A549 (cell line): ENCODE measurements around the gene INPP5B. TPM values are rescaled to one million over a fixed set of nuclear protein-coding genes. Genes with fewer than 3 reads are reported as not detected.
"Not testable (repeated sequence)": the region's sequence is repeated elsewhere in the genome, so short reads cannot be mapped to it uniquely, and the experiment has no call there.

Experiments
- ATAC-seq, 2 experiments: fragments of 200-7000 bp in 1 of 2; fragments of >200 bp in 1 of 2; cut with Nextera tagmentation in 1 of 2; cut with Tn5 transposase in 1 of 2; 3 replicates each; pipeline versions ENCODE4 v1.8.0 to v1.9.1; 2018 to 2020; ENCODE audit warnings: mild to moderate bottlenecking in 1 of 2, moderate library complexity in 1 of 2
- CTCF ChIA-PET: fragments of 300-600 bp; sonication (Branson Sonifier 250); formaldehyde crosslinking; extraction: SDS; loops from one replicate; lab custom pipeline; 2021; ENCODE audit warnings: antibody characterized with exemption, inconsistent platforms; lab: Yijun Ruan, JAX
- POLR2A ChIA-PET: fragments of 350-600 bp; formaldehyde crosslinking; extraction: SDS; loops from one replicate; lab custom pipeline; 2021; ENCODE audit warnings: antibody characterized with exemption, inconsistent platforms; lab: Yijun Ruan, JAX
- DNase-seq, 2 experiments: peaks; one replicate each; pipeline versions ENCODE4 v3.0.0 to v3.0.0-alpha.2; 2011 to 2016; ENCODE audit warnings: low read depth in 1 of 2, low spot score in 1 of 2
- FAIRE-seq: peaks from 2 replicates; lab custom pipeline; 2011; peaks lifted over from hg19 to GRCh38; lab: Jason Lieb, UNC
- H3K27ac ChIP-seq, 2 experiments: fragments of >200 bp; sonication (Bioruptor Twin); formaldehyde crosslinking; 3 replicates each; pipeline ENCODE4 v1.5.1; 2016 to 2017
- H3K4me1 ChIP-seq: fragments of >200 bp; sonication (Bioruptor Twin); formaldehyde crosslinking; 3 replicates; pipeline ENCODE4 v1.6.1; 2016
- H3K4me2 ChIP-seq: fragments of >200 bp; sonication (Bioruptor Twin); formaldehyde crosslinking; 3 replicates; pipeline ENCODE4 v1.6.1; 2016
- H3K4me3 ChIP-seq: fragments of >200 bp; sonication (Bioruptor Twin); formaldehyde crosslinking; 3 replicates; pipeline ENCODE4 v1.5.1; 2016
- H3K9me3 ChIP-seq: fragments of >200 bp; sonication (Bioruptor Twin); formaldehyde crosslinking; 3 replicates; pipeline ENCODE4 v1.6.1; 2016
- ATOH8 ChIP-seq: fragments of 250-450 bp; sonication (Bioruptor Pico); IDR thresholded peaks from 2 replicates; pipeline ENCODE4 v1.5.0; 2020; ENCODE audit warnings: low read depth, mild to moderate bottlenecking, moderate library complexity
- CBX2 ChIP-seq: fragments of 200-600 bp; sonication (generic); IDR thresholded peaks from 2 replicates; pipeline ENCODE4 v1.6.1; 2016; ENCODE audit warnings: low read depth, mild to moderate bottlenecking, borderline replicate concordance
- CEBPB ChIP-seq, 2 experiments: fragments of >200 bp in 1 of 2; sonication (Bioruptor Twin) in 1 of 2; formaldehyde crosslinking in 1 of 2; IDR thresholded peaks; 2 replicates each; pipeline ENCODE4 v1.6.1; 2012 to 2016
- CHD4 ChIP-seq: fragments of 200-600 bp; sonication (generic); IDR thresholded peaks from 2 replicates; pipeline ENCODE4 v1.6.1; 2016; ENCODE audit warnings: antibody characterized with exemption, mild to moderate bottlenecking, borderline replicate concordance
- EHF ChIP-seq: fragments of 250-450 bp; sonication (Bioruptor Pico); IDR thresholded peaks from 2 replicates; pipeline ENCODE4 v1.5.0; 2020; ENCODE audit warnings: mild to moderate bottlenecking
- ESRRA ChIP-seq: fragments of 150-350 bp; IDR thresholded peaks from 2 replicates; pipeline ENCODE4 v1.6.1; 2014; ENCODE audit warnings: mild to moderate bottlenecking, low read length, borderline replicate concordance
- FOSB ChIP-seq: fragments of 250-450 bp; sonication (Bioruptor Pico); IDR thresholded peaks from 2 replicates; pipeline ENCODE4 v1.5.0; 2020; ENCODE audit warnings: mild to moderate bottlenecking, moderate library complexity
- FOSL2 ChIP-seq, 2 experiments: fragments of 450-650 bp in 1 of 2; fragments of >200 bp in 1 of 2; sonication (Bioruptor Twin) in 1 of 2; formaldehyde crosslinking; IDR thresholded peaks; 2 replicates each; pipeline versions ENCODE4 v1.5.0 to v1.6.1; 2016 to 2020; ENCODE audit warnings: mild to moderate bottlenecking in 1 of 2, moderate library complexity in 1 of 2
- HEYL ChIP-seq: fragments of 250-450 bp; sonication (Bioruptor Pico); IDR thresholded peaks from 2 replicates; pipeline ENCODE4 v1.8.0; 2021; ENCODE audit warnings: mild to moderate bottlenecking, moderate library complexity
- NR3C1 ChIP-seq: fragments of >200 bp; sonication (Bioruptor Twin); formaldehyde crosslinking; IDR thresholded peaks from 3 replicates; pipeline ENCODE4 v1.6.1; 2017
- RFX5 ChIP-seq: fragments of 450-650 bp; IDR thresholded peaks from 2 replicates; pipeline ENCODE4 v1.7.1; 2014; ENCODE audit warnings: antibody characterized with exemption, mild to moderate bottlenecking, moderate library complexity
- TFCP2L1 ChIP-seq: fragments of 250-450 bp; sonication (Bioruptor Pico); IDR thresholded peaks from 2 replicates; pipeline ENCODE4 v1.5.0; 2021; ENCODE audit warnings: mild to moderate bottlenecking
- USF2 ChIP-seq: fragments of 450-650 bp; IDR thresholded peaks from 2 replicates; pipeline ENCODE4 v1.6.1; 2014; ENCODE audit warnings: antibody characterized with exemption
- WGBS: methylation state at CpG from one replicate; pipeline ENCODE4 v1.1.6; 2017; ENCODE audit errors: missing lambda C conversion rate; 5-methylcytosine and 5-hydroxymethylcytosine counted together
- polyA plus RNA-seq, 4 experiments: library from polyadenylated mRNA; depleted of rRNA in 3 of 4; stranded (reverse); fragments of >200 nt; fragmentation: RNase III in 1 of 4; extraction: RNeasy Plus Mini Kit Qiagen cat#74134 plus additional on column Dnase treatment in 1 of 4; gene quantifications; 2 replicates in 3 of 4; 3 replicates in 1 of 4; pipeline ENCODE4 v1.2.3, GENCODE V29; 2011 to 2017
- TF ChIP-seq, protein P1 (sequence below): IDR thresholded peaks from 2 replicates; pipeline ENCODE4 v1.6.1; 2012; ENCODE audit warnings: low read depth, borderline replicate concordance
- TF ChIP-seq, protein P2 (sequence below): fragments of >200 bp; sonication (Bioruptor Twin); formaldehyde crosslinking; IDR thresholded peaks from 3 replicates; pipeline ENCODE4 v1.5.1; 2016
- TF ChIP-seq, protein P3 (sequence below): fragments of 200-600 bp; sonication (generic); IDR thresholded peaks from 2 replicates; pipeline ENCODE4 v1.6.1; 2016; ENCODE audit warnings: antibody characterized with exemption, mild to moderate bottlenecking, moderate library complexity

Gene INPP5B
- polyA plus RNA-seq, 2 of the 4 experiments (the other 2 are of a cell fraction) = 4.9 to 11.1 TPM

DNA sequence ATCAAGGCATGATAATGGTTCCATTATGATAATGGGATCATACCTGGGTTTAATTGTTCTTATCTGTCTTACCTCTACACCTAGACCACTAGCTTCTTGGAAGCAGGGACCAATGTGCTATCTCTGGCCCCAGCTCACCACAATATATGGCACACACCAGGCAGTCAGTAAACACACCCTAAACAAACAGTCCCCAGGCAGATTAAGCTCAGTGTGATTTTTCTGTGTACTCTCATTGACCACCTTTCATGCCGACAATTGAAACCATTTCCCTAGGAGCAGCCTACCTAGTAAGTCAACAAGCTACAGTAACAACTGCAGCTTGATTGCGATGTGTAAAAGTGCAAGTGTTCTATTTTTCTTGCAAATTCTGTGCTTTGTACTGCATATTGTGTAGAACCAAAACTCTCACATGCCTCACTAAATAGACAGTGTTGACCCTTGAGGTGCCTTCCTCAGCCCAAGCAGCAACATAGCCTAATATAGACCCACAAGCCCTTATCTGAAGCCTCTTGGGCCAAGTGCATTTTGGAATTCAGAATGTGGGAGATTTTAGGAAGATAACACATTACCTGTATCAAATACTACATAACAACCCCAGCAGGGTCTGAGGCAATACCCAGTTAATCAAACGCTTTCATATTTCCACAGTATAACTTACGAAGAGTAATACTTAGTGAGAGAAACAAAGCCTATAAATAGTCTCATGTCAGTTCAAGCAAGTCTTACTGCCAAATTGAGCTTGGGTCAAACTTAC lies 32.0 kb downstream of the INPP5B start:
- H3K4me3 ChIP-seq = no peak overlapping the region
- DNase-seq = no peak
- H3K4me1 ChIP-seq = no peaks in the 10 kb centered on the region
- WGBS = 88% methylated on average over 4 of the region's 4 CpGs
- no peak for FAIRE-seq
- TF ChIP-seq TFCP2L1 (CRISPR knock-in tag) (no peak), FOSL2 (IDR thresholded peaks at IDR 0.05) (no peak), FOSL2 (CRISPR knock-in tag; IDR thresholded peaks at IDR 0.05) (no peak), ESRRA (no peak), NR3C1 (no peak), USF2 (no peak), ATOH8 (CRISPR knock-in tag) (no peak), EHF (CRISPR knock-in tag) (no peak), CHD4 (no peak), CBX2 (no peak), RFX5 (no peak), HEYL (CRISPR knock-in tag) (no peak), FOSB (CRISPR knock-in tag) (no peak), CEBPB (IDR thresholded peaks at IDR 0.05) (no peak)
- TF ChIP-seq, protein P1, sequence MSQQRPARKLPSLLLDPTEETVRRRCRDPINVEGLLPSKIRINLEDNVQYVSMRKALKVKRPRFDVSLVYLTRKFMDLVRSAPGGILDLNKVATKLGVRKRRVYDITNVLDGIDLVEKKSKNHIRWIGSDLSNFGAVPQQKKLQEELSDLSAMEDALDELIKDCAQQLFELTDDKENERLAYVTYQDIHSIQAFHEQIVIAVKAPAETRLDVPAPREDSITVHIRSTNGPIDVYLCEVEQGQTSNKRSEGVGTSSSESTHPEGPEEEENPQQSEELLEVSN = no peak
- TF ChIP-seq, protein P2, sequence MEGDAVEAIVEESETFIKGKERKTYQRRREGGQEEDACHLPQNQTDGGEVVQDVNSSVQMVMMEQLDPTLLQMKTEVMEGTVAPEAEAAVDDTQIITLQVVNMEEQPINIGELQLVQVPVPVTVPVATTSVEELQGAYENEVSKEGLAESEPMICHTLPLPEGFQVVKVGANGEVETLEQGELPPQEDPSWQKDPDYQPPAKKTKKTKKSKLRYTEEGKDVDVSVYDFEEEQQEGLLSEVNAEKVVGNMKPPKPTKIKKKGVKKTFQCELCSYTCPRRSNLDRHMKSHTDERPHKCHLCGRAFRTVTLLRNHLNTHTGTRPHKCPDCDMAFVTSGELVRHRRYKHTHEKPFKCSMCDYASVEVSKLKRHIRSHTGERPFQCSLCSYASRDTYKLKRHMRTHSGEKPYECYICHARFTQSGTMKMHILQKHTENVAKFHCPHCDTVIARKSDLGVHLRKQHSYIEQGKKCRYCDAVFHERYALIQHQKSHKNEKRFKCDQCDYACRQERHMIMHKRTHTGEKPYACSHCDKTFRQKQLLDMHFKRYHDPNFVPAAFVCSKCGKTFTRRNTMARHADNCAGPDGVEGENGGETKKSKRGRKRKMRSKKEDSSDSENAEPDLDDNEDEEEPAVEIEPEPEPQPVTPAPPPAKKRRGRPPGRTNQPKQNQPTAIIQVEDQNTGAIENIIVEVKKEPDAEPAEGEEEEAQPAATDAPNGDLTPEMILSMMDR = no peak
- TF ChIP-seq, protein P3, sequence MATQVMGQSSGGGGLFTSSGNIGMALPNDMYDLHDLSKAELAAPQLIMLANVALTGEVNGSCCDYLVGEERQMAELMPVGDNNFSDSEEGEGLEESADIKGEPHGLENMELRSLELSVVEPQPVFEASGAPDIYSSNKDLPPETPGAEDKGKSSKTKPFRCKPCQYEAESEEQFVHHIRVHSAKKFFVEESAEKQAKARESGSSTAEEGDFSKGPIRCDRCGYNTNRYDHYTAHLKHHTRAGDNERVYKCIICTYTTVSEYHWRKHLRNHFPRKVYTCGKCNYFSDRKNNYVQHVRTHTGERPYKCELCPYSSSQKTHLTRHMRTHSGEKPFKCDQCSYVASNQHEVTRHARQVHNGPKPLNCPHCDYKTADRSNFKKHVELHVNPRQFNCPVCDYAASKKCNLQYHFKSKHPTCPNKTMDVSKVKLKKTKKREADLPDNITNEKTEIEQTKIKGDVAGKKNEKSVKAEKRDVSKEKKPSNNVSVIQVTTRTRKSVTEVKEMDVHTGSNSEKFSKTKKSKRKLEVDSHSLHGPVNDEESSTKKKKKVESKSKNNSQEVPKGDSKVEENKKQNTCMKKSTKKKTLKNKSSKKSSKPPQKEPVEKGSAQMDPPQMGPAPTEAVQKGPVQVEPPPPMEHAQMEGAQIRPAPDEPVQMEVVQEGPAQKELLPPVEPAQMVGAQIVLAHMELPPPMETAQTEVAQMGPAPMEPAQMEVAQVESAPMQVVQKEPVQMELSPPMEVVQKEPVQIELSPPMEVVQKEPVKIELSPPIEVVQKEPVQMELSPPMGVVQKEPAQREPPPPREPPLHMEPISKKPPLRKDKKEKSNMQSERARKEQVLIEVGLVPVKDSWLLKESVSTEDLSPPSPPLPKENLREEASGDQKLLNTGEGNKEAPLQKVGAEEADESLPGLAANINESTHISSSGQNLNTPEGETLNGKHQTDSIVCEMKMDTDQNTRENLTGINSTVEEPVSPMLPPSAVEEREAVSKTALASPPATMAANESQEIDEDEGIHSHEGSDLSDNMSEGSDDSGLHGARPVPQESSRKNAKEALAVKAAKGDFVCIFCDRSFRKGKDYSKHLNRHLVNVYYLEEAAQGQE = no peak
- no peak overlapping the region for H3K27ac ChIP-seq
- no peaks in the 10 kb centered on the region for H3K9me3 ChIP-seq
- ChIA-PET CTCF (interaction anchor here (0.5 to 1.6 kb wide), 3 partner anchors 23 to 61 kb away, joined by 3 to 4 read pairs (median 3); no protein-coding TSS in a partner anchor), POLR2A (no interaction called here)
- ATAC-seq = no peak
- no peak overlapping the region for H3K4me2 ChIP-seq

DNA sequence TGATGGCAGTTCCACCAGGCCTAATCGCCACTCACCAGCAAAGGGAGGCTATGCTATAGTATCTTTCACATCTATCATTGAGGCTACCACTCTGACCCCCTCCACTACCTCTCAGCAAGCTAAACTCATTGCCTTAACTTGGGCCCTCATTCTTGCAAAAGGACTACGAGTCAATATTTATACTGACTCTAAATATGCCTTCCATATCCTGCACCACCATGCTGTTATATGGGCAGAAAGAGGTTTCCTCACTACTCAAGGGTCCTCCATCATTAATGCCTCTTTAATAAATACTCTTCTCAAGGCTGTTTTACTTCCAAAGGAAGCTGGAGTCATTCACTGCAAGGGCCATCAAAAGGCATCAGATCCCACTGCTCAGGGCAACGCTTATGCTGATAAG lies 35.4 kb downstream of the INPP5B start:
- WGBS = 98% methylated on average over 3 of the region's 3 CpGs

GRCh38 chr1:37910886-37911285 lies 36.0 kb downstream of the INPP5B start:
- H3K27ac ChIP-seq, H3K4me1 ChIP-seq, POLR2A ChIA-PET, H3K4me3 ChIP-seq, FAIRE-seq, H3K9me3 ChIP-seq, DNase-seq, ATAC-seq, H3K4me2 ChIP-seq, CTCF ChIA-PET: not testable (repeated sequence)
- 96% methylated on average over 8 of the region's 8 CpGs for WGBS

More for the DNA sequence above, 35.4 kb downstream of the INPP5B start:
- H3K4me3 ChIP-seq, H3K9me3 ChIP-seq, ATAC-seq, DNase-seq, H3K4me2 ChIP-seq, H3K27ac ChIP-seq, POLR2A ChIA-PET, FAIRE-seq, H3K4me1 ChIP-seq: not testable (repeated sequence)
- CTCF ChIA-PET = interaction anchor here (0.7 kb wide), 1 partner anchor 51 kb away, joined by 3 read pairs; no protein-coding TSS in a partner anchor

- H3K4me2 ChIP-seq, DNase-seq, ATAC-seq, H3K27ac ChIP-seq, H3K4me3 ChIP-seq, POLR2A ChIA-PET, H3K9me3 ChIP-seq, FAIRE-seq, CTCF ChIA-PET, H3K4me1 ChIP-seq: not testable (repeated sequence)
- 90% methylated on average over 10 of the region's 10 CpGs for WGBS
Observed at GRCh38 chr1:37908531-37908930, 38.3 kb downstream of the INPP5B start.
